ENCODE data around the gene PRDM16.

- TF ChIP-seq CTCF (conservative IDR thresholded peaks at IDR 0.05) (no peak), ZFX (IDR thresholded peaks at IDR 0.05) (no peak)
These were observed 4.1 kb downstream of the PRDM16 start for GRCh38 chr1:3073186-3073488.

All from C4-2B (cell line).